ENCODE data around the gene RELB.

RELB gene

DNA sequence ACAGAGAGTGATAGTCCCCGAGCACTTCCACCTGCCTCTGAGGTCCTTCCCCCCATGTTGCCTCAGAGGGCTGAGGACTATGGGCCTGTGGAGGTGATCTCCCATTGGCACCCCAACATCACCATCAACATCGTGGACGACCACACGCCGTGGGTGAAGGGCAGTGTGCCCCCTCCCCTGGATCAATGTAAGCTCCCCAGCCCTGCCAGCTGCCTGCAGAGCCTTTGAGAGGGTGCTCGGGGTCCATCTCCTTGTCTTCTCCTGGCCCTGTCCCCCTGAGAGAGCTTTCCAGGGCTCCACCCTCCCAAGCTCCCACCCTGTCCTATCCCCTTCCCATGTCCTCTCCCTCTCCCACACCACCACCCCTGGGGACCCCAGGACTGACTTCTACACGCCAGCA lies 14.9 kb upstream of the RELB start:
- Histone ChIP-seq H3K9ac (ENCODE audit: low read length) (no peak overlapping the region), H4K20me1 (ENCODE audit: insufficient read depth, low read length) (no peaks in the 10 kb centered on the region), H3K4me3 (ENCODE audit: low read length) (no peak overlapping the region), H3K4me2 (ENCODE audit: low read depth, low read length) (no peak overlapping the region), H3F3A (ENCODE audit: insufficient read depth, low read length) (no peaks in the 10 kb centered on the region), H3K36me3 (replicated peaks; ENCODE audit: insufficient read depth, low read length) (no peaks in the 10 kb centered on the region), H3K79me2 (ENCODE audit: low read length) (no peaks in the 10 kb centered on the region), H3K27me3 (replicated peaks; ENCODE audit: insufficient read depth, low read length) (no peaks in the 10 kb centered on the region), H3K27ac (ENCODE audit: low read length) (no peak overlapping the region), H2AFZ (ENCODE audit: low read length) (no peak overlapping the region), H3K4me1 (ENCODE audit: low read length) (no peaks in the 10 kb centered on the region), H3K9me3 (replicated peaks; ENCODE audit: insufficient read depth, low read length) (no peaks in the 10 kb centered on the region), H3K9me2 (replicated peaks; ENCODE audit: insufficient read depth, low read length) (no peaks in the 10 kb centered on the region)
- no peak for TF ChIP-seq EZH2phosphoT487 (IDR thresholded peaks at IDR 0.05; ENCODE audit: low read length)
- no peak for TF ChIP-seq EZH2 (optimal IDR thresholded peaks at IDR 0.05; ENCODE audit: low read depth, low read length)
- TF ChIP-seq, protein P1, sequence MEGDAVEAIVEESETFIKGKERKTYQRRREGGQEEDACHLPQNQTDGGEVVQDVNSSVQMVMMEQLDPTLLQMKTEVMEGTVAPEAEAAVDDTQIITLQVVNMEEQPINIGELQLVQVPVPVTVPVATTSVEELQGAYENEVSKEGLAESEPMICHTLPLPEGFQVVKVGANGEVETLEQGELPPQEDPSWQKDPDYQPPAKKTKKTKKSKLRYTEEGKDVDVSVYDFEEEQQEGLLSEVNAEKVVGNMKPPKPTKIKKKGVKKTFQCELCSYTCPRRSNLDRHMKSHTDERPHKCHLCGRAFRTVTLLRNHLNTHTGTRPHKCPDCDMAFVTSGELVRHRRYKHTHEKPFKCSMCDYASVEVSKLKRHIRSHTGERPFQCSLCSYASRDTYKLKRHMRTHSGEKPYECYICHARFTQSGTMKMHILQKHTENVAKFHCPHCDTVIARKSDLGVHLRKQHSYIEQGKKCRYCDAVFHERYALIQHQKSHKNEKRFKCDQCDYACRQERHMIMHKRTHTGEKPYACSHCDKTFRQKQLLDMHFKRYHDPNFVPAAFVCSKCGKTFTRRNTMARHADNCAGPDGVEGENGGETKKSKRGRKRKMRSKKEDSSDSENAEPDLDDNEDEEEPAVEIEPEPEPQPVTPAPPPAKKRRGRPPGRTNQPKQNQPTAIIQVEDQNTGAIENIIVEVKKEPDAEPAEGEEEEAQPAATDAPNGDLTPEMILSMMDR (IDR thresholded peaks at IDR 0.05; ENCODE audit: low read length), result no peak
- no peak for DNase-seq

GRCh38 chr19:44987148-44987675 lies 14.1 kb upstream of the RELB start:
- Histone ChIP-seq H3K79me2 (ENCODE audit: low read length) (no peaks in the 10 kb centered on the region), H3K36me3 (replicated peaks; ENCODE audit: insufficient read depth, low read length) (no peaks in the 10 kb centered on the region), H3K9me3 (replicated peaks; ENCODE audit: insufficient read depth, low read length) (no peaks in the 10 kb centered on the region), H2AFZ (ENCODE audit: low read length) (no peak overlapping the region), H3K4me1 (ENCODE audit: low read length) (no peaks in the 10 kb centered on the region), H3K27ac (ENCODE audit: low read length) (no peak overlapping the region), H4K20me1 (ENCODE audit: insufficient read depth, low read length) (no peaks in the 10 kb centered on the region), H3K4me3 (ENCODE audit: low read length) (no peak overlapping the region), H3K9ac (ENCODE audit: low read length) (no peak overlapping the region), H3K9me2 (replicated peaks; ENCODE audit: insufficient read depth, low read length) (no peaks in the 10 kb centered on the region), H3K27me3 (replicated peaks; ENCODE audit: insufficient read depth, low read length) (no peaks in the 10 kb centered on the region), H3F3A (ENCODE audit: insufficient read depth, low read length) (no peaks in the 10 kb centered on the region), H3K4me2 (ENCODE audit: low read depth, low read length) (no peak overlapping the region)
- TF ChIP-seq, protein P1 (IDR thresholded peaks at IDR 0.05; ENCODE audit: low read length), result no peak
- TF ChIP-seq EZH2 (optimal IDR thresholded peaks at IDR 0.05; ENCODE audit: low read depth, low read length) (no peak), EZH2phosphoT487 (IDR thresholded peaks at IDR 0.05; ENCODE audit: low read length) (no peak)
- DNase-seq, result no peak

DNA sequence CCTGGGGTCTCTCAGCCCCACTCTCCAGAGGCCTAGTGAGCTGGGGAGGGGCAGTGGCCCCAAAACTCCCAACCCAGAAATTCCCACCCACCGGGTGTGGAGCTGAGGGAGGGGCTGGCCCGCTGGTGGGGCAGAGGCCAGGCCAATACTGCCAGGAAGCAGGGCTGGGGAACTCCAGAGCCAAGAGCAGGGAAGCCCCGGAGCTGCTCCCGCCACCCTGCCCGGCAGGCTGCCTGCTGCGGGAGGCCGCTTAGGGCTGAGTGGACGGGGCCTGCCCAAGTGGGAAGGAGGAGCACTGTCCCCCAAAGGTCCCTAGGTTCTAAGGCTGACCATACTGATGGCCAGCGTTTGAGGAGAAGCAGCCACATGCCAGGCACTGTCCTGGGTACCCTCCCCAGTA lies 13.0 kb upstream of the RELB start:
- Histone ChIP-seq H3K27me3 (replicated peaks; ENCODE audit: insufficient read depth, low read length) (no peaks in the 10 kb centered on the region), H3K79me2 (ENCODE audit: low read length) (no peaks in the 10 kb centered on the region), H3K9ac (ENCODE audit: low read length) (no peak overlapping the region), H3K4me3 (ENCODE audit: low read length) (no peak overlapping the region), H4K20me1 (ENCODE audit: insufficient read depth, low read length) (no peaks in the 10 kb centered on the region), H3K4me2 (ENCODE audit: low read depth, low read length) (no peak overlapping the region), H3K4me1 (ENCODE audit: low read length) (no peaks in the 10 kb centered on the region), H3K9me3 (replicated peaks; ENCODE audit: insufficient read depth, low read length) (no peaks in the 10 kb centered on the region), H3K36me3 (replicated peaks; ENCODE audit: insufficient read depth, low read length) (no peaks in the 10 kb centered on the region), H3F3A (ENCODE audit: insufficient read depth, low read length) (no peaks in the 10 kb centered on the region), H3K9me2 (replicated peaks; ENCODE audit: insufficient read depth, low read length) (no peaks in the 10 kb centered on the region), H3K27ac (ENCODE audit: low read length) (no peak overlapping the region), H2AFZ (ENCODE audit: low read length) (no peak overlapping the region)
- DNase-seq, result no peak
- TF ChIP-seq, protein P1 (IDR thresholded peaks at IDR 0.05; ENCODE audit: low read length), result no peak
- no peak for TF ChIP-seq EZH2phosphoT487 (IDR thresholded peaks at IDR 0.05; ENCODE audit: low read length)
- TF ChIP-seq EZH2 (optimal IDR thresholded peaks at IDR 0.05; ENCODE audit: low read depth, low read length), result no peak
